ENCODE data around the gene GPC5. TPM values are rescaled to one million over a fixed set of nuclear protein-coding genes. Genes with fewer than 3 reads are reported as not detected.

The GPC5 gene
- polyA plus RNA-seq, 2 of the 4 experiments (the other 2 are of a cell fraction), result not detected

GRCh38 chr13:92640936-92641335, 1242.5 kb downstream of the GPC5 start:
- no peaks in the 10 kb centered on the region for H3K9me3 ChIP-seq
- H3K4me3 ChIP-seq, result no peak overlapping the region
- no peak for TF ChIP-seq MAZ (IDR thresholded peaks at IDR 0.05; ENCODE audit: borderline replicate concordance, low read depth, low read length)
- TF ChIP-seq, protein P1, sequence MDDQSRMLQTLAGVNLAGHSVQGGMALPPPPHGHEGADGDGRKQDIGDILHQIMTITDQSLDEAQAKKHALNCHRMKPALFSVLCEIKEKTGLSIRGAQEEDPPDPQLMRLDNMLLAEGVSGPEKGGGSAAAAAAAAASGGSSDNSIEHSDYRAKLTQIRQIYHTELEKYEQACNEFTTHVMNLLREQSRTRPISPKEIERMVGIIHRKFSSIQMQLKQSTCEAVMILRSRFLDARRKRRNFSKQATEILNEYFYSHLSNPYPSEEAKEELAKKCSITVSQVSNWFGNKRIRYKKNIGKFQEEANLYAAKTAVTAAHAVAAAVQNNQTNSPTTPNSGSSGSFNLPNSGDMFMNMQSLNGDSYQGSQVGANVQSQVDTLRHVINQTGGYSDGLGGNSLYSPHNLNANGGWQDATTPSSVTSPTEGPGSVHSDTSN (IDR thresholded peaks at IDR 0.05), result no peak
- POLR2A ChIA-PET, result no interaction called here
- CTCF ChIA-PET, result no interaction called here
- ATAC-seq (no peak), FAIRE-seq (no peak), DNase-seq (ENCODE audit: low read depth in 1 of 2, low spot score in 1 of 2) (no peak)
- H3K4me2 ChIP-seq, result no peak overlapping the region
- H3K27ac ChIP-seq, result no peak overlapping the region
- 0% methylated on average over 4 of the region's 5 CpGs for WGBS (ENCODE audit: missing lambda C conversion rate)
- H3K4me1 ChIP-seq, result no peaks in the 10 kb centered on the region

DNA sequence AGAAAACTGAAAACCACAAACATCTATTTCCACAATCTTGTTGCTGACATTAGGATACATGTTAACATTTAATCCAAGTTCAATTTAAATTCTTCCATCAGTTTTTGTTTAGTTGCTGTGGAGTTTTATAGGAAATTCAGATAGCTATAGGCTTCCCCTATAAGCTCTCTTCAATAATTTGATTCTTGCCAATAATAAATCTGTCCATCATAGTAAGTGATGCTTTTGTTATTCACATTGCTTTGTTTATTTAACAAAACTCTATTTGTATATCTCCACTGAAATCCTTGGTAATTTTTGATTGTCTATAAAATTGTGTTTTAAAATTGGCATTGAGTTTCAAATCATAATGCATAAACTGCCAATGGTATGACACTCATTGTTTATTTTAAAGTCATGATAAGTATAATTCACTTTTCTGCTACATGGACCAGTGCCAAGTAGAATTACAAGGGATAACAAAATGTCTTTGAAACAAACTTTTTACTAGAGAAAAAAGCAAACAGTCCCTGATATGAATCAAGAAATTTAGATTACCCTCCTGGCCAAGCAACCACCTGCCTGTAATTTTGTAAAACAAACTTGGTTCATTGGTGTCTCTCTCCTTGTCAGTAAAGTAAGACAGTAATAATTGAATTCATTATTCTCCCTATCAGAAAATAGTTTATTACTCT, 1250.9 kb downstream of the GPC5 start:
- POLR2A ChIA-PET, result no interaction called here
- Histone ChIP-seq H3K4me1 (no peaks in the 10 kb centered on the region), H3K4me2 (no peak overlapping the region), H3K27ac (no peak overlapping the region), H3K9me3 (no peaks in the 10 kb centered on the region), H3K4me3 (no peak overlapping the region)
- FAIRE-seq, result no peak
- DNase-seq (ENCODE audit: low read depth in 1 of 2, low spot score in 1 of 2), result no peak
- TF ChIP-seq BHLHE40 (IDR thresholded peaks at IDR 0.05; ENCODE audit: low read depth, low read length) (no peak), CEBPB (IDR thresholded peaks at IDR 0.05) (no peak), TFCP2L1 (CRISPR knock-in tag; IDR thresholded peaks at IDR 0.05) (no peak), MAFK (IDR thresholded peaks at IDR 0.05; ENCODE audit: partially characterized antibody) (no peak)
- TF ChIP-seq, protein P2, sequence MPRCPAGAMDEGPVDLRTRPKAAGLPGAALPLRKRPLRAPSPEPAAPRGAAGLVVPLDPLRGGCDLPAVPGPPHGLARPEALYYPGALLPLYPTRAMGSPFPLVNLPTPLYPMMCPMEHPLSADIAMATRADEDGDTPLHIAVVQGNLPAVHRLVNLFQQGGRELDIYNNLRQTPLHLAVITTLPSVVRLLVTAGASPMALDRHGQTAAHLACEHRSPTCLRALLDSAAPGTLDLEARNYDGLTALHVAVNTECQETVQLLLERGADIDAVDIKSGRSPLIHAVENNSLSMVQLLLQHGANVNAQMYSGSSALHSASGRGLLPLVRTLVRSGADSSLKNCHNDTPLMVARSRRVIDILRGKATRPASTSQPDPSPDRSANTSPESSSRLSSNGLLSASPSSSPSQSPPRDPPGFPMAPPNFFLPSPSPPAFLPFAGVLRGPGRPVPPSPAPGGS (IDR thresholded peaks at IDR 0.05), result no peak
- no peak for ATAC-seq
- CTCF ChIA-PET, result no interaction called here

DNA sequence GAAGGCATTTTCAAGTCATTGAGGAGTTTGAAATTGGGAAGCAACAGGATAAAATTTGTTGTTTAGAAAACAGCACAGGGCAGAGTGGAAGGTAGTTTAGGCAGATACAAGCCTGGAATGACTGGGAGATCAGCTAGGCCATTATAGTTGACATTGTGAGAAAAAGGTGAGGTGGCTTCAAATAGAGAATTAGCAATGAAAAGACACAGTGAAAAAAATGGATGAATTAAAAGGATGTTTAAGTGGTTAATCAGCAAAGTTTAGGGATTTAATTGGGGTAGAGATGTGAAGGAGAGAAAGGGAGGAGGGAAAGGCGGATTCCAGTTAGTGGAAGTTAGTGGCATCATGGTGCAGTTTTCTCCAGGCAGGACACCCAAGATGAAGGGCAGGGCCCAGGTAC, 1257.7 kb downstream of the GPC5 start:
- Histone ChIP-seq H3K9me3 (no peaks in the 10 kb centered on the region), H3K4me1 (no peaks in the 10 kb centered on the region), H3K4me2 (no peak overlapping the region), H3K27ac (no peak overlapping the region), H3K4me3 (no peak overlapping the region)
- FAIRE-seq (no peak), DNase-seq (ENCODE audit: low read depth in 1 of 2, low spot score in 1 of 2) (no peak), ATAC-seq (no peak)
- WGBS (ENCODE audit: missing lambda C conversion rate), result 24% methylated on average over 1 of the region's 1 CpG
- ChIA-PET CTCF (interaction anchor here (0.6 kb wide), 1 partner anchor 36 kb away, joined by 3 read pairs; no protein-coding TSS in a partner anchor), POLR2A (no interaction called here)
- TF ChIP-seq FOXS1 (CRISPR knock-in tag; IDR thresholded peaks at IDR 0.05) (no peak), CEBPB (IDR thresholded peaks at IDR 0.05) (no peak), NFE2L2 (conservative IDR thresholded peaks at IDR 0.05; ENCODE audit: low read length) (no peak), HDAC2 (IDR thresholded peaks at IDR 0.05) (no peak), CHD4 (IDR thresholded peaks at IDR 0.05; ENCODE audit: borderline replicate concordance) (no peak), HOXB13 (CRISPR knock-in tag; IDR thresholded peaks at IDR 0.05; ENCODE audit: low read depth) (no peak), ZSCAN20 (CRISPR knock-in tag; IDR thresholded peaks at IDR 0.05) (no peak), NR3C1 (IDR thresholded peaks at IDR 0.05) (no peak), MAZ (IDR thresholded peaks at IDR 0.05; ENCODE audit: borderline replicate concordance, low read depth, low read length) (no peak), CHD2 (IDR thresholded peaks at IDR 0.05; ENCODE audit: low read length, partially characterized antibody) (no peak), TFCP2L1 (CRISPR knock-in tag; IDR thresholded peaks at IDR 0.05) (no peak), HES2 (IDR thresholded peaks at IDR 0.05) (no peak)
- TF ChIP-seq, protein P2 (IDR thresholded peaks at IDR 0.05), result no peak
- TF ChIP-seq, protein P3, sequence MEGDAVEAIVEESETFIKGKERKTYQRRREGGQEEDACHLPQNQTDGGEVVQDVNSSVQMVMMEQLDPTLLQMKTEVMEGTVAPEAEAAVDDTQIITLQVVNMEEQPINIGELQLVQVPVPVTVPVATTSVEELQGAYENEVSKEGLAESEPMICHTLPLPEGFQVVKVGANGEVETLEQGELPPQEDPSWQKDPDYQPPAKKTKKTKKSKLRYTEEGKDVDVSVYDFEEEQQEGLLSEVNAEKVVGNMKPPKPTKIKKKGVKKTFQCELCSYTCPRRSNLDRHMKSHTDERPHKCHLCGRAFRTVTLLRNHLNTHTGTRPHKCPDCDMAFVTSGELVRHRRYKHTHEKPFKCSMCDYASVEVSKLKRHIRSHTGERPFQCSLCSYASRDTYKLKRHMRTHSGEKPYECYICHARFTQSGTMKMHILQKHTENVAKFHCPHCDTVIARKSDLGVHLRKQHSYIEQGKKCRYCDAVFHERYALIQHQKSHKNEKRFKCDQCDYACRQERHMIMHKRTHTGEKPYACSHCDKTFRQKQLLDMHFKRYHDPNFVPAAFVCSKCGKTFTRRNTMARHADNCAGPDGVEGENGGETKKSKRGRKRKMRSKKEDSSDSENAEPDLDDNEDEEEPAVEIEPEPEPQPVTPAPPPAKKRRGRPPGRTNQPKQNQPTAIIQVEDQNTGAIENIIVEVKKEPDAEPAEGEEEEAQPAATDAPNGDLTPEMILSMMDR (IDR thresholded peaks at IDR 0.05), result no peak

All from A549 (cell line).